Measurements from ENCODE around the gene XPO5. TPM values are rescaled to one million over a fixed set of nuclear protein-coding genes. Genes with fewer than 3 reads are reported as not detected.
A peak's percentile ranks its signal among the peaks of the same experiment; 100 is the strongest.

The XPO5 gene
- total RNA-seq, 1 donor from 2014 or later = 35.0 TPM

GRCh38 chr6:43510827-43511163, 65.0 kb downstream of the XPO5 start:
- Mint-ChIP-seq H3K4me1 (ENCODE audit: unreplicated experiment) (peaks cover 27% of the 10 kb centered on the region), H3K36me3 (ENCODE audit: unreplicated experiment) (peaks cover 22% of the 10 kb centered on the region), H3K4me3 (ENCODE audit: unreplicated experiment) (peak overlapping the region; percentile 73), H3K9me3 (ENCODE audit: unreplicated experiment) (no peaks in the 10 kb centered on the region), H3K27ac (ENCODE audit: unreplicated experiment) (no peak overlapping the region), H3K27me3 (ENCODE audit: unreplicated experiment) (no peaks in the 10 kb centered on the region)
- TF ChIP-seq, protein P1, sequence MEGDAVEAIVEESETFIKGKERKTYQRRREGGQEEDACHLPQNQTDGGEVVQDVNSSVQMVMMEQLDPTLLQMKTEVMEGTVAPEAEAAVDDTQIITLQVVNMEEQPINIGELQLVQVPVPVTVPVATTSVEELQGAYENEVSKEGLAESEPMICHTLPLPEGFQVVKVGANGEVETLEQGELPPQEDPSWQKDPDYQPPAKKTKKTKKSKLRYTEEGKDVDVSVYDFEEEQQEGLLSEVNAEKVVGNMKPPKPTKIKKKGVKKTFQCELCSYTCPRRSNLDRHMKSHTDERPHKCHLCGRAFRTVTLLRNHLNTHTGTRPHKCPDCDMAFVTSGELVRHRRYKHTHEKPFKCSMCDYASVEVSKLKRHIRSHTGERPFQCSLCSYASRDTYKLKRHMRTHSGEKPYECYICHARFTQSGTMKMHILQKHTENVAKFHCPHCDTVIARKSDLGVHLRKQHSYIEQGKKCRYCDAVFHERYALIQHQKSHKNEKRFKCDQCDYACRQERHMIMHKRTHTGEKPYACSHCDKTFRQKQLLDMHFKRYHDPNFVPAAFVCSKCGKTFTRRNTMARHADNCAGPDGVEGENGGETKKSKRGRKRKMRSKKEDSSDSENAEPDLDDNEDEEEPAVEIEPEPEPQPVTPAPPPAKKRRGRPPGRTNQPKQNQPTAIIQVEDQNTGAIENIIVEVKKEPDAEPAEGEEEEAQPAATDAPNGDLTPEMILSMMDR (IDR thresholded peaks at IDR 0.05) = no peak
- DNase-seq (ENCODE audit: extremely low spot score, unreplicated experiment) = no peak

- Mint-ChIP-seq H3K9me3 (ENCODE audit: unreplicated experiment) (no peaks in the 10 kb centered on the region), H3K4me1 (ENCODE audit: unreplicated experiment) (peaks cover 21% of the 10 kb centered on the region), H3K36me3 (ENCODE audit: unreplicated experiment) (peaks cover 22% of the 10 kb centered on the region), H3K27me3 (ENCODE audit: unreplicated experiment) (no peaks in the 10 kb centered on the region), H3K27ac (ENCODE audit: unreplicated experiment) (peak within 1 kb of the TSS; percentile 76), H3K4me3 (ENCODE audit: unreplicated experiment) (peak within 1 kb of the TSS; percentile 75)
- peak; percentile 95 for DNase-seq (ENCODE audit: extremely low spot score, unreplicated experiment)
- TF ChIP-seq, protein P1 (IDR thresholded peaks at IDR 0.05) = no peak
Measured at GRCh38 chr6:43509984-43510826, 65.6 kb downstream of the XPO5 start, which contains the start of gene LRRC73. Gene LRRC73, minus strand, starts transcription at chr6:43510346. Its CDS starts 561 bp downstream, at chr6:43509785.

DNA sequence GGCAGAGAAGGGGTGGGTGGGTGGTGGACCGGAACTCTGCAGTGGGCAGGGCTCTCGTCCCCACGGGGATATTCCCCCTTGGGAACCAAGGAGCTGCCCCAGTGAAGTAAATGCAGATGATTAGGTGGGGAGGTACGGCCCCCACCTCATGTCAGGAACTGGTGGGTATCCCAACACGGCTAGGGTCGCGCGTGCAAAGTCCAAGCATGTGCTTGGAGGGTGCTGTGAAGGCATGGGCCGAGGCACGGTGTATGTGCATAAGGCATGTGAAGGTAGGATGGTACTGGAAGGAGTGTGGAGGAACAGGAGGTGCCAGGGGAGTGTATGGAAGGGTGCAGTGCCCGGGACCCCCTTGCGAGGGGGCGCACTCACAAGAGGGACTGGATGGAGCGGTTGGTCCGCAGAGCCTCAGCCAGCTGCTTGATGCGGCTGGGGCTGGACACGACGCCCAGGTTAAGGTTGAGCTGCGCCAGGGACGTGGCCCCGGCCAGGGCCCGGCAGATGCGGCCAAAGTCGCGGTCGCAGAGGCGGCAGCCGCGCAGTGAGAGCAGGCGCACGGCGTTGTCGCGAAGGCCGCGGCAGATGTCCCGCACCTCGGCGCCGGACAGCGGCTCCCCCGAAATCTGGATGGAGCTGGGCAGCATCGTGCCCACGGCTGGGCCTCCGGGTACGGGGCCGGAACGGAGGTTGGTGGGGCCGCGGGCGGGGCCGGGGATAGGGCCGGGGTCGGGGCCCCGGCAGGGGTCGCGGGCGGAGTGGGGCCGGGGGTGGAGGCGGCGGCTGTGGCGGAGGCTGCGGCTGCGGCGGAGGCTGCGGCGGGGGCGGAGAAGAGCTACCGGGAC, 66.5 kb downstream of the XPO5 start:
- Mint-ChIP-seq H3K27ac (ENCODE audit: unreplicated experiment) (peak overlapping the region; percentile 76), H3K4me3 (ENCODE audit: unreplicated experiment) (peak overlapping the region; percentile 75), H3K27me3 (ENCODE audit: unreplicated experiment) (no peaks in the 10 kb centered on the region), H3K36me3 (ENCODE audit: unreplicated experiment) (peaks cover 22% of the 10 kb centered on the region), H3K4me1 (ENCODE audit: unreplicated experiment) (peaks cover 13% of the 10 kb centered on the region), H3K9me3 (ENCODE audit: unreplicated experiment) (no peaks in the 10 kb centered on the region)
- TF ChIP-seq, protein P1 (IDR thresholded peaks at IDR 0.05) = no peak
- no peak for DNase-seq (ENCODE audit: extremely low spot score, unreplicated experiment)

DNA sequence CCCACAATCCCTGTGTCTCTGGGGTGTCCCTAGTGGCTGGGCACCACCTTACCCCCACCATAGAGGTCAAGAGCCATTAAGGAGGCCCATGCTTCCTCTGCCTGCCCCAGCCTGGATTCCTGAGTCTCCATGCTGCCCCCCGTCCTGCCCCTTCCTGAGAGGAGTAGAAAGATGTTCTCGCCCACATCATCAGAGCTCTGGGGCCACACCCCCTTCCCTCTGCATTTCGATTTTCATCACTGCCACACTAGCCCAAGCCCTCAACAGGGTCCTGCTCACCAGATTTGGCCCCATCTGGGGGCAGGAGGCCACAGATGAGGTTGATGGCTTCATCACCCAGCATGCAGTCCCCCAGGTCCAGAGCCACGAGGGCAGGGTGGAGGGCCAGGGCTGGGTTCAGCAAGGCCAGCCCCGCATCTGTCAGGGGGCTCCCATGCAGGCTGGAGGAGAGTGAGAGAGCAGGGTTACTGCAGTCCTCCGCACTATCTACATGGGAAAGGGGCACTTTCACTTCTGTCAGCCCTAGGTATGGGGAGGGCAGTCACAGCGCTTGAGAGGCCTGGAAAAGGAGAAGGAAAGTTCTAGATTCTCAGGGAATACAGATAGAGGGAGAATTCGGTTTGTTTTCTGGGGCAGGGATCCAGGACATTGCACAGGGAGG, 67.2 kb downstream of the XPO5 start:
- Mint-ChIP-seq H3K27me3 (ENCODE audit: unreplicated experiment) (no peaks in the 10 kb centered on the region), H3K27ac (ENCODE audit: unreplicated experiment) (no peak overlapping the region), H3K9me3 (ENCODE audit: unreplicated experiment) (no peaks in the 10 kb centered on the region), H3K4me1 (ENCODE audit: unreplicated experiment) (peaks cover 9% of the 10 kb centered on the region), H3K36me3 (ENCODE audit: unreplicated experiment) (peaks cover 22% of the 10 kb centered on the region), H3K4me3 (ENCODE audit: unreplicated experiment) (no peak overlapping the region)
- DNase-seq (ENCODE audit: extremely low spot score, unreplicated experiment) = no peak
- TF ChIP-seq, protein P1 (IDR thresholded peaks at IDR 0.05) = no peak
